Endometrium (tissue), 2 donors: ENCODE data around the gene PEX5.
"Not testable (repeated sequence)": the region's sequence is repeated elsewhere in the genome, so short reads cannot be mapped to it uniquely, and the experiment has no call there.

Source experiments
- FAIRE-seq: peaks from 2 replicates; lab custom pipeline; 2012; peaks lifted over from hg19 to GRCh38; lab: Jason Lieb, UNC
- donor health status: control.
- donor health status: control.

The PEX5 gene

GRCh38 chr12:7160183-7160582 is 29.3 kb upstream of the PEX5 start:
- FAIRE-seq = no peak

DNA sequence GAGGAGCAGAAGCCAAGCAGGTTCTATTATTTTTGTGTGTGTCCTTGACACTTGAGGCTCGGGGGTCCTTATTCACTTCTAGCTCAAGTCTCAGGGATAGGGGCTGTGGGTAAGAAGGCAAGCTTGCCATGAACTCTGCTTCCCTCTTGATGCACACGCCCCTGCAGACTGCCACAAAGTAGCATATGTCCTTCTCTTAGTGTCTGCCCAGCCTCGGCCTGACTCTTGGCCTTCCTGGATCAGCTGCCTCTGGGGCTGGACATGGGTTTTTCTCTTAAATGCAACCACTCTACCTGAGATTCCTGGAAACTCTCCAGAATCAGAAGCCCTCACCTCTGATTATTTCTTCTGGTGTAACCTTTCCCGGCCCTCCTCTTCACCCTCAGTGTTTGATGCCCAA is 28.2 kb upstream of the PEX5 start:
- no peak for FAIRE-seq

DNA sequence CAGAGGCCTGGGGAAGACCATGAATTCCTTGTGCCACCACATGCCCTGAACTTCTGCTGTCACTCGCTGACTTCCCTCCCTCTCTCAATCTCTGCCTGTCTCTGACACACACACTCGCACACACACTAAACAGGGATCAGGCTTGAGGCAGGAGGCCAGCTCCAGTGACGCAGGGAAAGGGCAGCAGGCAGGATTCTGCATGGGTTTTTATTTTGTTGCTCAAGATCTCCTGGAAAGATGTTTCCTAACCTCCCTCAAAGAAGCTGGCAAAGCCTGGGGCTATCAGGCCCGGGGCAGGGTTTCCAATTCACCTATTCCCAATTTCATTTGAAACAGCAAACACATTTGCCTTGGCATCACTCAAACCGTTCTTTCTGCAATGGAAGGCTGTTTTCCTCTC is 27.7 kb upstream of the PEX5 start:
- no peak for FAIRE-seq

DNA sequence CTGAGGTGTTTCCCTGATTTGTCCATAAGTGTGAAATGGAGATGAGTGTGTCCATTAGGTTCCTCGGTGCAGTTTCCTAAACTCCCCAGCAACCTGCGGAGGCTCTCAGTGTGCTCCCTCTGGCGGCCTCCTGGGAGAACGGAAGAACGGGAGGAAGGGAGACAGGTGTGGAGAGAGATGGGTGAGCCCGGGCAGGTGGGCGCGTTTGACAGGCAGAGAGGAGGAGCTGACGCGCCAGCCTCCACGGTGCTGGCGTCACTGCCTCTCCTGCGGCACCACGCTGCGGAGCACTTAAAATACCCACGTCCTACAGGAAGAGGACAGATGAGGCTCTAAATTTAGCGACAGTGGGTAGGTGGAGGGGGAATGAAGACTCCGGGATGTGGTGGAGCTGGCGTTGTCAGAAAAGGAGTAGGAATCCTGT is 26.8 kb upstream of the PEX5 start:
- FAIRE-seq = no peak

- FAIRE-seq = no peak
Observed at GRCh38 chr12:7169951-7170350, 19.5 kb upstream of the PEX5 start.

GRCh38 chr12:7171854-7172253 is 17.6 kb upstream of the PEX5 start:
- no peak for FAIRE-seq

DNA sequence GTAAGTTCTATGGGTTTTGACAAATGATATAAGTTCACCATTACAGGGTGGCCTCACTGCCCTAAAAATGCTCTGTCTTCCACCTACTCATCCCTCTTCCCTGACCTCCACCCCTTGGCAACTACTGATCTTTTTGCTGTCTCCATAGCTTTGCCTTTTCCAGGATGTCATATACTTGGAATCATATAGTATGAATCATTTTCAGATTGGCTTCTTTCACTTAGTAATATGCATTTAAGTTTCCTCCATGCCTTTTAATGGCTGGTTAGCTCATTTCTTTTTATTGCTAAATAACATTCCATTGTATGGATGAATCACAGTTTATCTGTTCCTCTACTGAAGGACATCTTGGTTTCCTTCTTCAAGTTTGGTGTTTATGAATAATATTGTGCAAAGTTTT is 14.0 kb upstream of the PEX5 start:
- no peak for FAIRE-seq

DNA sequence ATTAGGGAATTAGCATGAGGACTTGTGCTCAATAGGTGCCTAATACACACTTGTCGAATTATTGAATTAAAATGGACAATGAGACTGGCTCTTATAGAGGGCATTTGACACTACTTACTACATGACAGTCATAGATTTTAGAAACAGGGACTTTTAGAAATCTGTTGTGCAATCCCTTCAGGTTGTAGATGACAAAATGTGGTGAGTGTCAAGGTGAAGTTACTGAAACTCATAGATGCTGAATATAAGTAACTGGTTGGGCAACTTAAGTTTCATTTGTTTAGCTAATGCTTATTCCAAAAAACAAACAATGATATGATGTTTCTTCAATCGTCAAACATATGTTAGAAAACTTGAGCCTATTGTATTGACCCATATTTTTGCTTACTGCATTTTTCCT is 12.9 kb upstream of the PEX5 start:
- FAIRE-seq = no peak

DNA sequence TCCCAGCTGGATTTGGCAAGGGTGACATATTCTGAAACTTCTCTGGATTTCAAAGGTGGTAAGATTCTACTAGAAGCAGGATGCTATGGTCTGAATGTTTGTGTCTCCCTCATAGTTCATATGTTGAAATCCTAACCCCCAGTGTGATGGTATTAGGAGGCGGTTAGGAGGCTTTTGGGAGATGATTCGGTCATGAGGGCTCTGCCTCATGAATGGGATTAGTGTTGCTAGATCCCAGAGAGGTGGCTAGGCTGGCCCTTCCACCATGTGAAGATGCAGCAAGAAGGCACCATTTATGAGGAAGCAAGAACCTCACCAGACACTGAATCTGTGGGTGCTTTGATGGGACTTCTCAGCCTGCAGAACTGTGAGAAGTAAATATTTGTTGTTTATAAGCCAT is 11.0 kb upstream of the PEX5 start:
- no peak for FAIRE-seq

GRCh38 chr12:7180685-7181084 is 8.8 kb upstream of the PEX5 start:
- no peak for FAIRE-seq

GRCh38 chr12:7186058-7186457 is 3.4 kb upstream of the PEX5 start:
- not testable (repeated sequence) for FAIRE-seq

- no peak for FAIRE-seq
Observed at GRCh38 chr12:7188562-7189397, 706 bp upstream of the PEX5 start.

DNA sequence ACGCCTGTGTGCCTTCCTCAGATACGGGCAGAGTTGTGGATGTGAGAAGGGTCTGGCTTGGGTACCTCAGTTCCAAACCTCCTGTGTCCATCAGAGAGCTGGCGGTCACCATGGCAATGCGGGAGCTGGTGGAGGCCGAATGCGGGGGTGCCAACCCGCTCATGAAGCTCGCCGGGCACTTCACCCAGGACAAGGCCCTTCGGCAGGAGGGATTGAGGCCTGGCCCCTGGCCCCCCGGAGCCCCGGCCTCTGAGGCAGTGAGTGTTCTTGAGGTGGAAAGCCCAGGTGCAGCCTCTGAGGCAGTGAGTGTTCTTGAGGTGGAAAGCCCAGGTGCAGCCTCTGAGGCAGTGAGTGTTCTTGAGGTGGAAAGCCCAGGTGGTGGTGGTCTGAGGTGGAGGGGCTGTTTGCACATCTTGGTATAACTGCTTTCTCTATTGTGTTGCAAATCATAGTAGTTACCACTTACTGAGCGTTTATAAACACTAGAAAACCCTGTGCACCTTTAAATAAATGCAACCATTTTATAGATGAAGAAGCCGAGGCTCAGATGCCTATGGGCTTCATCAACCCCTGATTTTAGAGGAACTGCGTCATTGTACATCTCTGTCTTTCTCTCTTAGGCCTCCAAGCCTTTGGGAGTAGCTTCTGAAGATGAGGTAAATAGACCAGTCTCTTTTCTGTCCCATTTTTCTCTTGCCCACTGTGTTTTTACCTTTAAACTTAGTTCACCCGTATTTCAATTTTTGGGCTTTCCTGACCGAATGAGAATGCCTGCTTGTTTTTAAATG is 976 bp downstream of the PEX5 start:
- no peak for FAIRE-seq

DNA sequence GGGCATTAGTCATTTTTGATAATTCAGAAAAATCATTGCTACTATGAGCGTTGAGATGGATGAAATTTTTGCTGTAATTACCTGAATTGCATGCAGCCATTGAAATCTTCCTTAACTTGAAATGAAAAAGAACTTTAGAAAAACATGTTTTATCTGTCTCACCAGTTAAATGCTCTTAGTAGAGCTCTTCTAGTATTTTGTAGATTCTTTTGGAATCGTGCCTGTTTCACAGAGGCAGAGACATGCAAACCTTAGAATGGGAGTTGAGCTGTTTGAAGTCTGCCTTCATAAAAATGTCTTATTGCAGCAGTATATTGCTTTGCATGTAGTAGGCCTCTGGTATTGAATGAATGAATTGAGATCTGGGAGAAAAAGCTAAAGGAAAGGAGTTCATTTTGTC is 4.2 kb downstream of the PEX5 start:
- FAIRE-seq = no peak

- no peak for FAIRE-seq
Observed at GRCh38 chr12:7197841-7198240, 8.4 kb downstream of the PEX5 start.

DNA sequence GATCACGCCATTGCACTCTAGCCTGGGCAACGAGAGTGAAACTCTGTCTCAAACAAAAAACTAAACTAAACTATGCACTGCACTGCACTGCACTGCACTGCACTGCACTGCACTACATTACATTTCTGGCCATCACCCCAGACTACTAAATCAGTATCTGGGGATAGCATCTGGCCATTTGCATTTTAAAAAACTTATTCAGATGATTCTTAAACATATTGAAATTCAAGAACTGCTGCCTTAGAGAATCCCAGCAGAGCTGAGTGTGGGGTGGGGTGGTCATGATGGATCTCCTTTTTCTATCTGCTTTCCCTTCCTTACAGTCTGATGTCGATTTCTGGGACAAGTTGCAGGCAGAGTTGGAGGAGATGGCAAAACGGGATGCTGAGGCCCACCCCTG is 13.6 kb downstream of the PEX5 start:
- FAIRE-seq = no peak

DNA sequence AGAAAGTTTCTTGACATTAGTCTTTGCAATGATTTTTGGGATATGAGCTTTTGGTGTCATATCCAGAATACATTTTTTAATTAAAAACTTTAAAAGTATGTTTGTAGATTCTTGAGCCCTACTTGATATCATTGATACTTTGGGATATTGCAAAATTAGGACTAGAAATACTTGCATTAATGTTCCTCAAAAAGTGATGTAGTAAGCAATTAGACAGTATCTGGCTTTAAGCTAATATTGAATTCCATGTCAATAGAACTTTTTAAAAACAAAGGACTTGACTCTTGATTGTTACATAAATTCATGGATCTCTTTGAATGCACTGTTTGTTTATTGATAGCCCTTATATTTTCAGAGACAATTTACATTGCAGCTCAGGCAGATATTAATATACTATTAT is 15.6 kb downstream of the PEX5 start:
- no peak for FAIRE-seq

GRCh38 chr12:7206691-7207090 is 17.2 kb downstream of the PEX5 start:
- FAIRE-seq = no peak

DNA sequence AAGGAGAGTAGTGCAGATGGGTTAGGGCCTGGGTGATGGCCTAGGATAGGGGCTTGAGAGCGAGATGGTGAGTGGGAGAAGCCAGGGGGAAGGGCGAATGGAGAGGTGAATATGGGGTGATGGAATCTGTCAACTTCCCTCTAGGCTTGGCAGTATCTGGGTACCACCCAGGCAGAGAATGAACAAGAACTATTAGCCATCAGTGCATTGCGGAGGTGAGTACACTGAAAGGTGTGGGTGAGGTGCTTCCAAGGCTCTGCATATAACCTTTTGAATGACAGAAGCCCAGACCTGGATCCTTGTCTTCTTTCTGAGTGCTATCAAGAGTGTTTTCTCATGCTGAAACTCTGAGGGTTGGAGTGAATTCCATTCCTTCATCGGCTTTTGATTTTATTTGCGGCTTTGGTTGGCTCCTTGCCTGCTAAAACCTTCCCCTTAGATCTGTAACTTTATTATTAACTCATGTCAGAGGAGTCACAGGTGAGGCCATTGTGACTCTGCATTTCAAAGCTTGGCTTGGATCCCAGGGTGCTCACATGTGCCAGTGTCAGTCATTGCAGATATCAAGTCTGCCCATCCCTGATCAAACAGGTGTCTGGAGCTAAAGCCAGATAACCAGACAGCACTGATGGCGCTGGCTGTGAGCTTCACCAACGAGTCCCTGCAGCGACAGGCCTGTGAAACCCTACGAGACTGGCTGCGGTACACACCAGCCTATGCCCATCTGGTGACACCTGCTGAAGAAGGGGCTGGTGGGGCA is 18.6 kb downstream of the PEX5 start:
- no peak for FAIRE-seq

GRCh38 chr12:7209958-7210357 is 20.5 kb downstream of the PEX5 start:
- FAIRE-seq = no peak

- no peak for FAIRE-seq
Observed at GRCh38 chr12:7210642-7211151, 21.2 kb downstream of the PEX5 start.

DNA sequence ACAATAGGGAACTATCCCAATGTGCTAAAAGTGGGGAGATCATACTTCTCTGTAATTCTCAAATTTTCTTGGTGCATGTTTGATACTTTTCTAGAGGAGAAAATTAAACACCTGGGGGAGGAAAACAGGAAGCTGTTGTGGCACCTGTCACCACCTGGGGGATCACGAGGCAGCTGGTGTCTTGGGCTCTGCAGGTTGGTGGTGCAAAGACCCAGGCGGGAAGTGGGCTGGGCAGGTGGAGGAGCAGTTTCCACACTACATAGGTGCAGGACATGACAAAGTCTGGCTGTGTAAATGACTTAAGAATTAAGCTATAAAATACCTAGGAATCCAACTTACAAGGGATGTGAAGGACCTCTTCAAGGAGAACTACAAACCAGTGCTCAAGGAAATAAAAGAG is 23.2 kb downstream of the PEX5 start:
- no peak for FAIRE-seq

DNA sequence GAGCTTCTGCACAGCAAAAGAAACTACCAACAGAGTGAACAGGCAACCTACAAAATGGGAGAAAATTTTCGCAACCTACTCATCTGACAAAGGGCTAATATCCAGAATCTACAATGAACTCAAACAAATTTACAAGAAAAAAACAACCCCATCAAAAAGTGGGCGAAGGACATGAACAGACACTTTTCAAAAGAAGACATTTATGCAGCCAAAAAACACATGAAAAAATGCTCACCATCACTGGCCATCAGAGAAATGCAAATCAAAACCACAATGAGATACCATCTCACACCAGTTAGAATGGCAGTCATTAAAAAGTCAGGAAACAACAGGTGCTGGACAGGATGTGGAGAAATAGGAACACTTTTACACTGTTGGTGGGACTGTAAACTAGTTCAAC is 24.3 kb downstream of the PEX5 start:
- not testable (repeated sequence) for FAIRE-seq
